K562 (cell line): Measurements from ENCODE around the gene LANCL3. TPM values are rescaled to one million over a fixed set of nuclear protein-coding genes. Genes with fewer than 3 reads are reported as not detected.

Experiments used
- ATAC-seq: fragments of 200-7000 bp; cut with Tn5 transposase; 3 replicates; pipeline ENCODE4 v1.9.1; 2020; ENCODE audit warnings: moderate library complexity
- BruUV-seq: library from RNA; stranded (reverse); fragments of 400-500 nt; replicated peaks from 2 replicates; lab custom pipeline; 2021; lab: Mats Ljungman, UMichigan
- CTCF ChIA-PET: fragments of 300-600 bp; formaldehyde crosslinking; extraction: SDS; loops from one replicate; lab custom pipeline; 2021; ENCODE audit warnings: low intra/inter-chr PET ratio; lab: Yijun Ruan, JAX
- POLR2A ChIA-PET: fragments of 300-600, 350-650 bp; sonication (Branson Sonifier 250); formaldehyde crosslinking; extraction: SDS; loops from one replicate; lab custom pipeline; 2021; ENCODE audit warnings: antibody characterized with exemption, inconsistent platforms; lab: Yijun Ruan, JAX
- DNase-seq, 4 experiments: peaks; one replicate each; pipeline versions ENCODE4 v3.0.0 to v3.0.0-alpha.2; 2011 to 2018; ENCODE audit warnings: low spot score in 3 of 4, mixed read lengths in 3 of 4; ENCODE audit errors: extremely low read depth in 1 of 4
- FAIRE-seq: peaks from 2 replicates; lab custom pipeline; 2011; peaks lifted over from hg19 to GRCh38; lab: Jason Lieb, UNC
- H2AFZ ChIP-seq: 2 replicates; pipeline ENCODE4 v1.6.0; 2011; ENCODE audit warnings: low read depth, low read length, control low read depth, inconsistent platforms
- H3K27ac ChIP-seq: fragments of 200-600 bp; 3 replicates; pipeline ENCODE4 v1.8.0; 2011; ENCODE audit warnings: low read depth, mild to moderate bottlenecking, control low read depth, inconsistent platforms, low read length, moderate library complexity, mixed read lengths; ENCODE audit errors: extremely low read depth
- H3K27me3 ChIP-seq, 2 experiments: fragments of 300-600 bp in 1 of 2; 2 replicates in 1 of 2; 3 replicates in 1 of 2; pipeline versions ENCODE4 v1.6.0 to v1.8.0; 2011; ENCODE audit warnings: inconsistent platforms in 2 of 2, low read length in 2 of 2, mild to moderate bottlenecking in 1 of 2, mixed read lengths in 1 of 2, moderate library complexity in 1 of 2; ENCODE audit not compliant: control insufficient read depth in 2 of 2, insufficient read depth in 2 of 2
- H3K36me3 ChIP-seq: fragments of 300-600 bp; 3 replicates; pipeline ENCODE4 v1.8.0; 2011; ENCODE audit warnings: mild to moderate bottlenecking, low read length, inconsistent platforms; ENCODE audit not compliant: control insufficient read depth, insufficient read depth
- H3K4me1 ChIP-seq, 2 experiments: fragments of 200-600 bp in 1 of 2; replicated peaks in 1 of 2; 2 replicates in 1 of 2; 3 replicates in 1 of 2; pipeline versions ENCODE4 v1.5.1 to v1.8.0; 2011; ENCODE audit warnings: inconsistent platforms in 2 of 2, low read length in 2 of 2, mild to moderate bottlenecking in 1 of 2, mixed read lengths in 1 of 2, moderate library complexity in 1 of 2; ENCODE audit not compliant: control insufficient read depth in 2 of 2, insufficient read depth in 2 of 2
- H3K4me2 ChIP-seq: 2 replicates; pipeline ENCODE4 v1.6.1; 2011; ENCODE audit warnings: low read length, control low read depth, inconsistent platforms, mixed read lengths; ENCODE audit not compliant: insufficient read depth
- H3K4me3 ChIP-seq: fragments of 200-600 bp; sonication (generic), shearing (Covaris generic); 2 replicates; pipeline ENCODE4 v1.5.1; 2016; ENCODE audit warnings: control low read depth, inconsistent platforms
- H3K79me2 ChIP-seq: fragments of 200-600 bp; 3 replicates; pipeline ENCODE4 v1.8.0; 2011; ENCODE audit warnings: low read length, inconsistent platforms; ENCODE audit not compliant: control insufficient read depth, insufficient read depth
- H3K9ac ChIP-seq, 2 experiments: 2 replicates each; pipeline versions ENCODE4 v1.6.0 to v1.6.1; 2011; ENCODE audit warnings: low read depth in 2 of 2, low read length in 2 of 2, control low read depth in 1 of 2, inconsistent platforms in 1 of 2, mild to moderate bottlenecking in 1 of 2, mixed read lengths in 1 of 2; ENCODE audit not compliant: insufficient read depth in 1 of 2
- H3K9me1 ChIP-seq: one replicate; pipeline ENCODE4 v1.6.0; 2011; ENCODE audit warnings: inconsistent platforms, mild to moderate bottlenecking, low read length, moderate library complexity; ENCODE audit not compliant: control insufficient read depth, insufficient read depth
- H3K9me3 ChIP-seq: replicated peaks from 2 replicates; pipeline ENCODE4 v1.5.1; 2011; ENCODE audit warnings: low read depth, low read length, inconsistent platforms; ENCODE audit not compliant: control insufficient read depth, insufficient read depth
- H4K20me1 ChIP-seq: replicated peaks from 2 replicates; pipeline ENCODE4 v1.6.1; 2011; ENCODE audit warnings: low read length, inconsistent platforms, mixed read lengths; ENCODE audit not compliant: control insufficient read depth, insufficient read depth
- ARID2 ChIP-seq: fragments of 450-650 bp; IDR thresholded peaks from 2 replicates; pipeline ENCODE4 v1.6.1; 2017; ENCODE audit warnings: antibody characterized with exemption, mild to moderate bottlenecking
- CCNT2 ChIP-seq: IDR thresholded peaks from 2 replicates; pipeline ENCODE4 v1.6.1; 2011; ENCODE audit warnings: borderline replicate concordance, low read depth, mild to moderate bottlenecking, moderate library complexity, mixed read lengths, low read length; ENCODE audit not compliant: insufficient read length; ENCODE audit errors: extremely low read depth
- DEAF1 ChIP-seq: fragments of 450-650 bp; formaldehyde crosslinking; IDR thresholded peaks from 2 replicates; pipeline ENCODE4 v1.4.0; 2020; ENCODE audit warnings: mild to moderate bottlenecking, moderate library complexity
- DIDO1 ChIP-seq: fragments of 450-650 bp; IDR thresholded peaks from 2 replicates; pipeline ENCODE4 v1.6.1; 2016; ENCODE audit warnings: low read depth, missing biosample characterization, missing genetic modification characterization
- E2F5 ChIP-seq: sonication (generic); formaldehyde crosslinking; IDR thresholded peaks from 2 replicates; pipeline ENCODE4 v1.8.0; 2022; ENCODE audit warnings: mild to moderate bottlenecking, missing genetic modification reagents
- MED1 ChIP-seq: sonication (generic); formaldehyde crosslinking; IDR thresholded peaks from 2 replicates; pipeline ENCODE4 v1.8.1; 2023; ENCODE audit warnings: missing genetic modification reagents, borderline replicate concordance
- NCOR1 ChIP-seq: fragments of 450-650 bp; IDR thresholded peaks from 2 replicates; pipeline ENCODE4 v1.6.1; 2016; ENCODE audit warnings: mild to moderate bottlenecking, moderate library complexity
- PHB2 ChIP-seq: fragments of 450-650 bp; IDR thresholded peaks from 2 replicates; pipeline ENCODE4 v1.6.1; 2017; ENCODE audit warnings: low read depth
- PTTG1 ChIP-seq: fragments of 450-650 bp; IDR thresholded peaks from 2 replicates; pipeline ENCODE4 v1.6.1; 2016; ENCODE audit warnings: low read depth, mild to moderate bottlenecking, missing genetic modification characterization, missing compliant biosample characterization
- RBM25 ChIP-seq: fragments of 200-400 bp; formaldehyde crosslinking; IDR thresholded peaks from 2 replicates; pipeline ENCODE4 v1.6.1; 2018; ENCODE audit warnings: low read length, low read depth, moderate library complexity; ENCODE audit not compliant: severe bottlenecking
- SPI1 ChIP-seq: IDR thresholded peaks from 2 replicates; pipeline ENCODE4 v1.6.1; 2011; ENCODE audit warnings: low read depth, low read length, control low read depth, borderline replicate concordance
- TCF7L2 ChIP-seq: fragments of 150-350 bp; IDR thresholded peaks from 2 replicates; pipeline ENCODE4 v1.6.1; 2016; ENCODE audit warnings: low read depth, mild to moderate bottlenecking, low read length, moderate library complexity
- ZNF146 ChIP-seq: IDR thresholded peaks from one replicate; pipeline ENCODE4 v1.6.1; 2018; ENCODE audit warnings: missing compliant biosample characterization; ENCODE audit not compliant: unreplicated experiment
- ZNF280B ChIP-seq: fragments of 250-450 bp; sonication (Bioruptor Pico); IDR thresholded peaks from 2 replicates; pipeline ENCODE4 v1.5.1; 2021; ENCODE audit warnings: mild to moderate bottlenecking
- ZNF639 ChIP-seq, 2 experiments: fragments of 200-800 bp in 1 of 2; sonication (Bioruptor generic) in 1 of 2; sonication (generic) in 1 of 2; formaldehyde crosslinking in 1 of 2; IDR thresholded peaks in 1 of 2; conservative IDR thresholded peaks in 1 of 2; 2 replicates each; pipeline versions ENCODE4 v1.5.0 to v1.6.1; 2016 to 2020; ENCODE audit warnings: missing compliant biosample characterization in 1 of 2, missing genetic modification characterization in 1 of 2, missing genetic modification reagents in 1 of 2
- ZNF766 ChIP-seq: fragments of 200-800 bp; sonication (Bioruptor generic); conservative IDR thresholded peaks from 2 replicates; pipeline ENCODE4 v1.6.1; 2016; ENCODE audit warnings: missing genetic modification characterization, missing compliant biosample characterization
- WGBS: fragments of 100-300 bp; shearing (Covaris generic); methylation state at CpG from one replicate; pipeline ENCODE4 v1.1.6; 2016; ENCODE audit warnings: low coverage, mixed read lengths; ENCODE audit not compliant: insufficient coverage; ENCODE audit errors: missing lambda C conversion rate; 5-methylcytosine and 5-hydroxymethylcytosine counted together
- in situ Hi-C: fragments of 300-500 bp; cut with MboI; formaldehyde crosslinking; loops from 4 replicates; pipeline ENCODE4 v1.15.0; 2018; ENCODE audit warnings: inconsistent platforms, mixed read lengths
- intact Hi-C: fragments of 100-400 bp; cut with micrococcal nuclease; formaldehyde crosslinking; loops from 2 replicates; pipeline ENCODE4 v1.14.2; 2022
- polyA plus RNA-seq, 8 experiments: library from polyadenylated mRNA; depleted of rRNA in 4 of 8; stranded (reverse) in 5 of 8; unstranded in 3 of 8; fragments of >200 nt; fragmentation: Nextera tagmentation in 2 of 8; fragmentation: Illumina TruSeq in 1 of 8; extraction: Ambion mirVana in 2 of 8; extraction: Trizol in 1 of 8; gene quantifications; 2 replicates each; pipeline versions ENCODE4 v1.2.1 to v1.2.3, GENCODE V29; 2011 to 2014; ENCODE audit warnings: inconsistent platforms in 1 of 8, missing spikeins in 1 of 8
- total RNA-seq, 7 experiments: library from RNA; depleted of rRNA in 6 of 7; stranded (reverse); fragments of >200 nt in 6 of 7; fragmentation: Illumina TruSeq in 2 of 7; extraction: Trizol in 2 of 7; gene quantifications; 2 replicates each; pipeline versions ENCODE4 v1.2.1 to v1.2.3, GENCODE V29; 2011 to 2021; ENCODE audit warnings: low replicate concordance in 1 of 7

Gene LANCL3
- total and polyA plus RNA-seq, 9 of the 15 experiments (the other 6 are each of a cell fraction or from before 2014, with no cell fraction given), result 0.41 to 1.5 (median 0.58) TPM

GRCh38 chrX:37541991-37542390, 29.5 kb upstream of the LANCL3 start:
- in situ Hi-C loops, result no loop called here
- Histone ChIP-seq H3K79me2 (no peaks in the 10 kb centered on the region), H3K9me3 (no peaks in the 10 kb centered on the region), H3K9ac (no peak overlapping the region), H3K4me3 (no peak overlapping the region), H3K27me3 (peaks cover 0 to 26% of the 10 kb centered on the region in 2 experiments; a peak in 2 of 5 replicates), H4K20me1 (no peaks in the 10 kb centered on the region), H3K4me2 (no peak overlapping the region), H2AFZ (no peak overlapping the region), H3K36me3 (no peaks in the 10 kb centered on the region), H3K27ac (no peak overlapping the region), H3K9me1 (no peaks in the 10 kb centered on the region), H3K4me1 (no peaks in the 10 kb centered on the region)
- no peak for FAIRE-seq
- DNase-seq, result no peak
- ChIA-PET POLR2A (no interaction called here), CTCF (no interaction called here)
- intact Hi-C loops, result no loop called here
- no TSS peak for BruUV-seq
- no peak for ATAC-seq
- WGBS, result 6% methylated on average over 7 of the region's 11 CpGs
- TF ChIP-seq ZNF639 (CRISPR knock-in tag; conservative IDR thresholded peaks at IDR 0.05 in 1 of 2, IDR thresholded peaks at IDR 0.05 in 1 of 2) (no peak), PTTG1 (tag) (no peak), NCOR1 (no peak), MED1 (CRISPR knock-in tag) (no peak), DEAF1 (no peak), ZNF146 (CRISPR knock-in tag) (no peak), ZNF280B (no peak), ZNF766 (CRISPR knock-in tag) (no peak), TCF7L2 (no peak), DIDO1 (tag) (no peak), SPI1 (no peak), PHB2 (no peak), CCNT2 (no peak), E2F5 (CRISPR knock-in tag) (no peak), RBM25 (no peak), ARID2 (no peak)
